GM19463 (cell line): ENCODE results near the gene E2F2.
A peak's percentile ranks its signal among the peaks of the same experiment; 100 is the strongest.

ENCODE experiments used
- ATAC-seq: cut with Tn5 transposase; IDR thresholded peaks from one replicate; pipeline ENCODE4 v1.9.1; 2021; ENCODE audit warnings: mild to moderate bottlenecking, moderate library complexity; ENCODE audit not compliant: unreplicated experiment

Gene E2F2

GRCh38 chr1:23563003-23563402, 32.0 kb upstream of the E2F2 start:
- no peak for ATAC-seq

- no peak for ATAC-seq
Measured at GRCh38 chr1:23562137-23562876, 31.3 kb upstream of the E2F2 start.

- ATAC-seq: no peak
Measured at GRCh38 chr1:23561813-23562100, 30.7 kb upstream of the E2F2 start.

GRCh38 chr1:23561076-23561812, 30.2 kb upstream of the E2F2 start:
- no peak for ATAC-seq

GRCh38 chr1:23559985-23560741, 29.1 kb upstream of the E2F2 start:
- ATAC-seq: no peak

- ATAC-seq: peak; percentile 65
Measured at GRCh38 chr1:23559136-23559984, 28.3 kb upstream of the E2F2 start, which contains the start of gene ID3. ID3 (minus strand) TSS chr1:23559501; CDS start chr1:23559426, 75 bp downstream.

GRCh38 chr1:23558872-23559135, 27.8 kb upstream of the E2F2 start:
- ATAC-seq: no peak

GRCh38 chr1:23558140-23558871, 27.3 kb upstream of the E2F2 start:
- ATAC-seq: no peak

- no peak for ATAC-seq
Measured at GRCh38 chr1:23557471-23558124, 26.6 kb upstream of the E2F2 start.

- ATAC-seq: no peak
Measured at GRCh38 chr1:23556635-23557470, 25.8 kb upstream of the E2F2 start.

- ATAC-seq: no peak
Measured at GRCh38 chr1:23555986-23556634, 25.1 kb upstream of the E2F2 start.

- peak; percentile 3 for ATAC-seq
Measured at GRCh38 chr1:23555270-23555985, 24.4 kb upstream of the E2F2 start.

- peak; percentile 62 for ATAC-seq
Measured at GRCh38 chr1:23554481-23555269, 23.6 kb upstream of the E2F2 start.

- no peak for ATAC-seq
Measured at GRCh38 chr1:23554127-23554480, 23.1 kb upstream of the E2F2 start.

- ATAC-seq: no peak
Measured at GRCh38 chr1:23553231-23554126, 22.4 kb upstream of the E2F2 start.

- ATAC-seq: no peak
Measured at GRCh38 chr1:23551849-23552248, 20.8 kb upstream of the E2F2 start.
